Astrocyte (in vitro differentiated cells and primary cell): Measurements from ENCODE around the gene METTL1. TPM values are rescaled to one million over a fixed set of nuclear protein-coding genes. Genes with fewer than 3 reads are reported as not detected.

ENCODE experiments used
- DNase-seq: peaks from one replicate; pipeline ENCODE4 v3.0.0-alpha.2; 2010; ENCODE audit warnings: low read depth
- FAIRE-seq: peaks from 2 replicates; lab custom pipeline; 2011; peaks lifted over from hg19 to GRCh38; lab: Jason Lieb, UNC
- H2AFZ ChIP-seq: 2 replicates; pipeline ENCODE4 v1.6.0; 2012; ENCODE audit warnings: low read depth, low read length, inconsistent platforms
- H3K27ac ChIP-seq: 2 replicates; pipeline ENCODE4 v1.5.1; 2011; ENCODE audit warnings: low read depth, low read length, inconsistent platforms
- H3K27me3 ChIP-seq: 2 replicates; pipeline ENCODE4 v1.6.0; 2011; ENCODE audit warnings: low read length, inconsistent platforms; ENCODE audit not compliant: insufficient read depth
- H3K36me3 ChIP-seq: 2 replicates; pipeline ENCODE4 v1.5.1; 2011; ENCODE audit warnings: low read length, inconsistent platforms; ENCODE audit not compliant: insufficient read depth
- H3K4me1 ChIP-seq: 2 replicates; pipeline ENCODE4 v1.5.1; 2011; ENCODE audit warnings: low read length, inconsistent platforms; ENCODE audit not compliant: insufficient read depth
- H3K4me2 ChIP-seq: 2 replicates; pipeline ENCODE4 v1.6.0; 2012; ENCODE audit warnings: low read length, inconsistent platforms
- H3K4me3 ChIP-seq: 2 replicates; pipeline ENCODE4 v1.5.1; 2011; ENCODE audit warnings: low read depth, mild to moderate bottlenecking, low read length, inconsistent platforms; ENCODE audit not compliant: insufficient read depth
- H3K79me2 ChIP-seq: 2 replicates; pipeline ENCODE4 v1.6.0; 2012; ENCODE audit warnings: mild to moderate bottlenecking, low read length, inconsistent platforms; ENCODE audit not compliant: insufficient read depth
- H3K9ac ChIP-seq: 2 replicates; pipeline ENCODE4 v1.6.0; 2012; ENCODE audit warnings: mild to moderate bottlenecking, low read length, inconsistent platforms
- H3K9me3 ChIP-seq: 2 replicates; pipeline ENCODE4 v1.5.1; 2012; ENCODE audit warnings: low read depth, mild to moderate bottlenecking, low read length, inconsistent platforms; ENCODE audit not compliant: insufficient read depth
- H4K20me1 ChIP-seq: 2 replicates; pipeline ENCODE4 v1.6.0; 2012; ENCODE audit warnings: low read length, inconsistent platforms; ENCODE audit not compliant: insufficient read depth
- H3K27ac Mint-ChIP-seq: one replicate; pipeline ENCODE4 v1.8.0; 2021; ENCODE audit warnings: mild to moderate bottlenecking, mixed read lengths; ENCODE audit not compliant: unreplicated experiment
- H3K27me3 Mint-ChIP-seq: one replicate; pipeline ENCODE4 v1.8.0; 2021; ENCODE audit warnings: low read depth, mixed read lengths; ENCODE audit not compliant: unreplicated experiment
- H3K36me3 Mint-ChIP-seq: one replicate; pipeline ENCODE4 v1.8.0; 2021; ENCODE audit warnings: low read depth, mixed read lengths; ENCODE audit not compliant: unreplicated experiment
- H3K4me1 Mint-ChIP-seq: one replicate; pipeline ENCODE4 v1.8.0; 2021; ENCODE audit warnings: low read depth, mixed read lengths; ENCODE audit not compliant: unreplicated experiment
- H3K4me3 Mint-ChIP-seq: one replicate; pipeline ENCODE4 v1.8.0; 2021; ENCODE audit warnings: mild to moderate bottlenecking, moderate library complexity, mixed read lengths; ENCODE audit not compliant: unreplicated experiment
- H3K9me3 Mint-ChIP-seq: one replicate; pipeline ENCODE4 v1.8.0; 2021; ENCODE audit warnings: mild to moderate bottlenecking, mixed read lengths; ENCODE audit not compliant: unreplicated experiment
- EZH2 ChIP-seq: IDR thresholded peaks from 2 replicates; pipeline ENCODE4 v1.6.1; 2012; ENCODE audit warnings: mild to moderate bottlenecking, low read length, inconsistent platforms; ENCODE audit not compliant: insufficient read depth
- total RNA-seq: library from RNA; stranded (reverse); gene quantifications from 2 replicates; pipeline ENCODE4 v1.2.1, GENCODE V29; 2021
- TF ChIP-seq, protein P1 (sequence below): IDR thresholded peaks from 2 replicates; pipeline ENCODE4 v1.5.1; 2011; ENCODE audit warnings: low read depth, mild to moderate bottlenecking, inconsistent platforms, low read length, moderate library complexity; ENCODE audit not compliant: insufficient read depth

The METTL1 gene
- total RNA-seq, 1 donor from 2014 or later = 21.1 TPM

DNA sequence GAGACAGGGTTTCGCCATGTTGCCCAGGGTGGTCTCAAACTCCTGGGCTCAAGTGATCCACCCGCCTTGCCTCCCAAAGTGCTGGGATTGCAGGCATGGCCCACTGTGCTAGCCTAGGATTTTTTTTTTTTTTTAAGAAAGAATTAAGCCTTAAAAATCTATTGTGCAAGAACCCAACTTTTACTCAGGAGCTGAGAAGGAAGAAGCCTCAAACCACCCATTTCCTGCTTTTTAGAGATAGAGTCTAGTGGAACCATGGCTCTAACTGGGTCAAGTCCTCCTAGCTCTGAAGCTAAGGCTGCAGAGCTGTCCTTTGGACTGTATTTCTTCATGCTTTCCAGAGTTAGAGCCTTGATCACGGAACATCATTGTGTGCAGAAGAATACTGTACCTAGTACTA is 9.3 kb upstream of the METTL1 start:
- DNase-seq = no peak
- no peak overlapping the region for H3K9ac ChIP-seq
- peaks cover 18% of the 10 kb centered on the region for H3K79me2 ChIP-seq
- Mint-ChIP-seq H3K4me1 (peaks cover 5% of the 10 kb centered on the region), H3K27me3 (no peaks in the 10 kb centered on the region), H3K4me3 (no peak overlapping the region), H3K27ac (no peak overlapping the region), H3K9me3 (no peaks in the 10 kb centered on the region), H3K36me3 (peaks cover 8% of the 10 kb centered on the region)
- H3K4me1 ChIP-seq = peaks cover 4% of the 10 kb centered on the region
- no peak overlapping the region for H3K4me2 ChIP-seq
- no peak for FAIRE-seq
- no peak overlapping the region for H2AFZ ChIP-seq
- no peak overlapping the region for H3K4me3 ChIP-seq
- peaks cover 13% of the 10 kb centered on the region for H3K36me3 ChIP-seq
- no peaks in the 10 kb centered on the region for H3K27me3 ChIP-seq
- TF ChIP-seq, protein P1, sequence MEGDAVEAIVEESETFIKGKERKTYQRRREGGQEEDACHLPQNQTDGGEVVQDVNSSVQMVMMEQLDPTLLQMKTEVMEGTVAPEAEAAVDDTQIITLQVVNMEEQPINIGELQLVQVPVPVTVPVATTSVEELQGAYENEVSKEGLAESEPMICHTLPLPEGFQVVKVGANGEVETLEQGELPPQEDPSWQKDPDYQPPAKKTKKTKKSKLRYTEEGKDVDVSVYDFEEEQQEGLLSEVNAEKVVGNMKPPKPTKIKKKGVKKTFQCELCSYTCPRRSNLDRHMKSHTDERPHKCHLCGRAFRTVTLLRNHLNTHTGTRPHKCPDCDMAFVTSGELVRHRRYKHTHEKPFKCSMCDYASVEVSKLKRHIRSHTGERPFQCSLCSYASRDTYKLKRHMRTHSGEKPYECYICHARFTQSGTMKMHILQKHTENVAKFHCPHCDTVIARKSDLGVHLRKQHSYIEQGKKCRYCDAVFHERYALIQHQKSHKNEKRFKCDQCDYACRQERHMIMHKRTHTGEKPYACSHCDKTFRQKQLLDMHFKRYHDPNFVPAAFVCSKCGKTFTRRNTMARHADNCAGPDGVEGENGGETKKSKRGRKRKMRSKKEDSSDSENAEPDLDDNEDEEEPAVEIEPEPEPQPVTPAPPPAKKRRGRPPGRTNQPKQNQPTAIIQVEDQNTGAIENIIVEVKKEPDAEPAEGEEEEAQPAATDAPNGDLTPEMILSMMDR = no peak
- no peak for TF ChIP-seq EZH2
- peaks cover 5% of the 10 kb centered on the region for H4K20me1 ChIP-seq
- no peaks in the 10 kb centered on the region for H3K9me3 ChIP-seq
- no peak overlapping the region for H3K27ac ChIP-seq

DNA sequence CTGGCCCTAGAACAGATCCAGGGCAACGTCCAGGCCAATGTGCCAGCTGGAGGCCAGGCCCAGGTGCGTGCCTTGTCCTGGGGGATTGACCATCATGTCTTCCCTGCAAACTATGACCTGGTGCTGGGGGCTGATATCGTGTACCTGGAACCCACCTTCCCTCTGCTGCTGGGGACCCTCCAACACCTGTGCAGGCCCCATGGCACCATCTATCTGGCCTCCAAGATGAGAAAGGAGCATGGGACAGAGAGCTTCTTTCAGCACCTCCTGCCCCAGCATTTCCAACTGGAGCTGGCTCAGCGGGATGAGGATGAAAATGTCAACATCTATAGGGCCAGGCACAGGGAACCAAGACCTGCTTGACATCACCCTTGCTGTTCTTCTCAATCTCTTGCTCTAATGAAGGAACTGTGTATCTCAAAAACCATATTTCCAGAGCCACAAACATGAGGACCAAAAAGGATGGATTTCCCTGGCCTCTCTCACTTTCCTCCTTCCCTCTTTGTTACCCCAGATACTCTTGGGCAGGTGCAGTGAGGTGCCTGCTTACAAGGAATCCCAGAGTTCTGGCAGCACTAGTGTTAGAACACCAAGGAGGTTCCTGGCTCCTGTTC is 8.5 kb upstream of the METTL1 start:
- no peak for FAIRE-seq

DNA sequence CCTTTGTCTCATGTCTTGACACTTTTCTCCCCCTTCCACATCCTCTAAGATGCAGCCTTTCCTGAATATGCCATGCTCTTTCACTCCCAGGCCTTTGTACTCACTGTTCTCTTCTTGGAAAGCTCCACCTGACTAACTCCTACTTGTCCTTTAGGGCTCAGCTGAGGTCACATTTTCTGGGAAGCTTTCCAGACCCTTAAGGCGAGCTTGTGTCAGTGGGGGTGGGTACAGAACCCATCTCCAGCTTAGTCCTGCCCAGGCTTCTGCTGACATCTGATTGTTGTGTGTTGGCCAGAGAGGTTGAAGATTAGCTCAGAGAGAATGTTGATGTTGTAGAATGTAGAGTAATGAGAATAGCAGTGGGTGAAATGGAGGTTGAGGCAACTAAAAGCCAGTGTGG is 7.8 kb upstream of the METTL1 start:
- peaks cover 12% of the 10 kb centered on the region for H3K36me3 Mint-ChIP-seq
- Histone ChIP-seq H2AFZ (no peak overlapping the region), H3K27me3 (no peaks in the 10 kb centered on the region), H3K9ac (no peak overlapping the region), H3K9me3 (no peaks in the 10 kb centered on the region), H3K79me2 (peaks cover 18% of the 10 kb centered on the region), H4K20me1 (peaks cover 5% of the 10 kb centered on the region), H3K36me3 (peaks cover 7% of the 10 kb centered on the region), H3K4me1 (peaks cover 4% of the 10 kb centered on the region), H3K4me3 (no peak overlapping the region), H3K27ac (no peak overlapping the region), H3K4me2 (no peak overlapping the region)
- no peak for DNase-seq
- no peak for FAIRE-seq
- no peak overlapping the region for H3K27ac Mint-ChIP-seq
- H3K4me1 Mint-ChIP-seq = peaks cover 5% of the 10 kb centered on the region
- no peak overlapping the region for H3K4me3 Mint-ChIP-seq
- TF ChIP-seq, protein P1 = no peak
- TF ChIP-seq EZH2 = no peak
- no peaks in the 10 kb centered on the region for H3K27me3 Mint-ChIP-seq
- H3K9me3 Mint-ChIP-seq = no peaks in the 10 kb centered on the region

More for the DNA sequence above, 8.5 kb upstream of the METTL1 start:
- H2AFZ ChIP-seq = no peak overlapping the region
- peaks cover 5% of the 10 kb centered on the region for H4K20me1 ChIP-seq
- no peak overlapping the region for H3K4me3 Mint-ChIP-seq
- no peak for DNase-seq
- TF ChIP-seq EZH2 = no peak
- TF ChIP-seq, protein P1 = no peak
- H3K4me1 ChIP-seq = peaks cover 4% of the 10 kb centered on the region
- H3K9me3 Mint-ChIP-seq = no peaks in the 10 kb centered on the region
- no peaks in the 10 kb centered on the region for H3K27me3 ChIP-seq
- H3K9me3 ChIP-seq = no peaks in the 10 kb centered on the region
- H3K27ac Mint-ChIP-seq = no peak overlapping the region
- no peak overlapping the region for H3K4me2 ChIP-seq
- no peak overlapping the region for H3K9ac ChIP-seq
- no peak overlapping the region for H3K27ac ChIP-seq
- peaks cover 18% of the 10 kb centered on the region for H3K79me2 ChIP-seq
- peaks cover 8% of the 10 kb centered on the region for H3K36me3 ChIP-seq
- no peaks in the 10 kb centered on the region for H3K27me3 Mint-ChIP-seq
- no peak overlapping the region for H3K4me3 ChIP-seq
- peaks cover 5% of the 10 kb centered on the region for H3K4me1 Mint-ChIP-seq
- H3K36me3 Mint-ChIP-seq = peaks cover 12% of the 10 kb centered on the region
